ENCODE results near the gene MAN2A2. TPM values are rescaled to one million over a fixed set of nuclear protein-coding genes. Genes with fewer than 3 reads are reported as not detected.

MAN2A2 gene
- total and polyA plus RNA-seq, 2 of the 8 experiments (the other 6 are each of a cell fraction or from before 2014, with no cell fraction given) = 23.1 to 29.7 TPM

- no peak for TF ChIP-seq RFX5 (IDR thresholded peaks at IDR 0.05; ENCODE audit: borderline replicate concordance, low read depth, low read length)
- TF ChIP-seq TEAD4 (IDR thresholded peaks at IDR 0.05; ENCODE audit: low read depth, low read length) = no peak
Measured at GRCh38 chr15:90936823-90937222, 33.7 kb downstream of the MAN2A2 start (continued).
